B cell (primary cell): ENCODE measurements around the gene PLEKHM3. TPM values are rescaled to one million over a fixed set of nuclear protein-coding genes. Genes with fewer than 3 reads are reported as not detected.

ENCODE experiments used
- ATAC-seq: fragments of 200-7000 bp; cut with Tn5 transposase; one replicate; pipeline ENCODE4 v1.10.0; 2021; ENCODE audit warnings: low read depth, mild to moderate bottlenecking, moderate number of reproducible peaks, moderate library complexity
- CTCF ChIA-PET: fragments of 350-600 bp; sonication (Branson Sonifier 250); formaldehyde crosslinking; loops from one replicate; lab custom pipeline; 2021; ENCODE audit warnings: antibody characterized with exemption, inconsistent platforms; lab: Charles Lee
- POLR2A ChIA-PET: fragments of 350-600 bp; sonication (Branson Sonifier 250); formaldehyde crosslinking; loops from one replicate; lab custom pipeline; 2021; ENCODE audit warnings: antibody characterized with exemption; lab: Charles Lee
- DNase-seq: peaks from one replicate; pipeline ENCODE4 v3.0.0; 2013
- H2AFZ ChIP-seq: 2 replicates; pipeline ENCODE4 v1.6.1; 2012; ENCODE audit warnings: mild to moderate bottlenecking, low read depth, low read length; ENCODE audit not compliant: insufficient read depth, poor library complexity, severe bottlenecking
- H3K27ac ChIP-seq, 2 donors: 1 replicate in 1 of 2; 2 replicates in 1 of 2; pipeline ENCODE4 v1.5.1; 2012 to 2013; ENCODE audit warnings: low read length in 2 of 2, mild to moderate bottlenecking in 2 of 2, moderate library complexity in 1 of 2
- H3K27me3 ChIP-seq, 4 experiments: fragments of 200-600 bp in 1 of 4; sonication (generic) in 1 of 4; replicated peaks in 1 of 4; 1 replicate in 2 of 4; 2 replicates in 2 of 4; pipeline versions ENCODE4 v1.6.1 to v1.7.0; 2013 to 2016; ENCODE audit warnings: low read length in 3 of 4, mild to moderate bottlenecking in 2 of 4, mixed read lengths in 1 of 4, moderate library complexity in 1 of 4; ENCODE audit not compliant: insufficient read depth in 4 of 4, control insufficient read depth in 3 of 4; ENCODE audit errors: control extremely low read depth in 1 of 4
- H3K36me3 ChIP-seq, 2 experiments: replicated peaks in 1 of 2; 1 replicate in 1 of 2; 2 replicates in 1 of 2; pipeline versions ENCODE4 v1.6.1 to v1.7.1; 2013; ENCODE audit warnings: low read length in 1 of 2; ENCODE audit not compliant: insufficient read depth in 2 of 2, control insufficient read depth in 1 of 2; ENCODE audit errors: control extremely low read depth in 1 of 2, extremely low read depth in 1 of 2
- H3K4me1 ChIP-seq, 2 donors: fragments of 200-600 bp in 1 of 2; sonication (generic) in 1 of 2; 1 replicate in 1 of 2; 2 replicates in 1 of 2; pipeline versions ENCODE4 v1.5.1 to v1.6.1; 2013 to 2017; ENCODE audit warnings: low read length in 2 of 2; ENCODE audit not compliant: control insufficient read depth in 2 of 2, insufficient read depth in 2 of 2
- H3K4me2 ChIP-seq: replicated peaks from 2 replicates; pipeline ENCODE3; 2012; ENCODE audit warnings: mild to moderate bottlenecking, low read depth, low read length; ENCODE audit not compliant: poor library complexity, severe bottlenecking
- H3K4me3 ChIP-seq, 5 experiments: fragments of 200-600 bp in 1 of 5; sonication (generic) in 1 of 5; 1 replicate in 3 of 5; 2 replicates in 2 of 5; pipeline versions ENCODE4 v1.5.1 to v1.7.0; 2011 to 2016; ENCODE audit warnings: low read length in 4 of 5, mild to moderate bottlenecking in 4 of 5, low read depth in 2 of 5, control low read depth in 1 of 5, moderate library complexity in 1 of 5; ENCODE audit not compliant: insufficient read depth in 1 of 5; ENCODE audit errors: control extremely low read depth in 1 of 5, extremely low read depth in 1 of 5
- H3K79me2 ChIP-seq: fragments of 200-600 bp; sonication (generic); one replicate; pipeline ENCODE4 v1.6.0; 2016; ENCODE audit warnings: low read length; ENCODE audit not compliant: control insufficient read depth, insufficient read depth
- H3K9ac ChIP-seq: fragments of 200-600 bp; sonication (generic); 2 replicates; pipeline ENCODE4 v1.6.1; 2017; ENCODE audit warnings: mild to moderate bottlenecking, low read length, moderate library complexity
- H3K9me3 ChIP-seq, 3 donors: one replicate each; pipeline versions ENCODE4 v1.6.1 to v1.7.1; 2013; ENCODE audit warnings: low read length in 2 of 3; ENCODE audit not compliant: control insufficient read depth in 2 of 3, insufficient read depth in 1 of 3; ENCODE audit errors: control extremely low read depth in 1 of 3
- H4K20me1 ChIP-seq: 2 replicates; pipeline ENCODE4 v1.6.0; 2012; ENCODE audit warnings: mild to moderate bottlenecking, low read length; ENCODE audit not compliant: insufficient read depth, control insufficient read depth, poor library complexity, severe bottlenecking
- H3K27ac Mint-ChIP-seq: one replicate; pipeline ENCODE4 v1.8.0; 2021; ENCODE audit warnings: mixed read lengths
- H3K27me3 Mint-ChIP-seq: one replicate; pipeline ENCODE4 v1.8.0; 2021; ENCODE audit warnings: mixed read lengths
- H3K4me1 Mint-ChIP-seq: one replicate; pipeline ENCODE4 v1.8.0; 2021; ENCODE audit warnings: mixed read lengths
- H3K4me3 Mint-ChIP-seq: one replicate; pipeline ENCODE4 v1.8.0; 2021; ENCODE audit warnings: mixed read lengths
- H3K9me3 Mint-ChIP-seq: one replicate; pipeline ENCODE4 v1.8.0; 2022; ENCODE audit warnings: mixed read lengths; ENCODE audit not compliant: insufficient read depth
- CTCF ChIP-seq: fragments of 200-600 bp; IDR thresholded peaks from one replicate; pipeline ENCODE4 v1.8.0; 2022; ENCODE audit warnings: antibody characterized with exemption, mild to moderate bottlenecking
- EZH2 ChIP-seq: IDR thresholded peaks from 2 replicates; pipeline ENCODE4 v1.6.1; 2012; ENCODE audit warnings: borderline replicate concordance, low read depth, mild to moderate bottlenecking, moderate library complexity, low read length; ENCODE audit not compliant: insufficient read depth, poor library complexity, severe bottlenecking
- WGBS: methylation state at CpG from one replicate; pipeline ENCODE4 v1.1.5; 2013; ENCODE audit warnings: missing lambda C conversion rate; ENCODE audit not compliant: insufficient coverage; 5-methylcytosine and 5-hydroxymethylcytosine counted together
- intact Hi-C: fragments of 100-400 bp; cut with micrococcal nuclease; formaldehyde crosslinking; loops from one replicate; pipeline ENCODE4 v1.10.0; 2022
- polyA plus RNA-seq: library from polyadenylated mRNA; depleted of rRNA; stranded (reverse); fragments of >200 nt; gene quantifications from 2 replicates; pipeline ENCODE4 v1.2.3, GENCODE V29; 2012
- total RNA-seq, 2 donors: library from RNA; stranded (reverse); fragments of 120-200 nt in 1 of 2; gene quantifications; 1 replicate in 1 of 2; 2 replicates in 1 of 2; pipeline versions ENCODE4 v1.2.3 to v1.2.4, GENCODE V29; 2013 to 2022

PLEKHM3 gene
- total and polyA plus RNA-seq, 2 donors (not counting 1 experiment from before 2014, with no cell fraction given), result 4.0 to 17.7 TPM

GRCh38 chr2:207844648-207845047 lies 180.7 kb downstream of the PLEKHM3 start:
- no peak overlapping the region for H3K4me3 Mint-ChIP-seq
- peaks cover 5% of the 10 kb centered on the region for H3K4me1 Mint-ChIP-seq
- no peak for DNase-seq
- Histone ChIP-seq H3K36me3 (no peaks in the 10 kb centered on the region), H3K4me1 (no peaks in the 10 kb centered on the region), H3K27me3 (no peaks in the 10 kb centered on the region), H3K4me2 (no peak overlapping the region), H3K79me2 (no peaks in the 10 kb centered on the region), H3K4me3 (no peak overlapping the region), H3K9ac (no peak overlapping the region), H3K27ac (no peak overlapping the region), H2AFZ (no peak overlapping the region), H3K9me3 (no peaks in the 10 kb centered on the region), H4K20me1 (no peaks in the 10 kb centered on the region)
- intact Hi-C loops, result no loop called here
- WGBS, result 100% methylated on average over 1 of the region's 2 CpGs
- no peak for ATAC-seq
- H3K27me3 Mint-ChIP-seq, result no peaks in the 10 kb centered on the region
- CTCF ChIA-PET, result no interaction called here
- H3K9me3 Mint-ChIP-seq, result no peaks in the 10 kb centered on the region
- no peak overlapping the region for H3K27ac Mint-ChIP-seq
- no peak for TF ChIP-seq CTCF
- TF ChIP-seq EZH2, result no peak
- POLR2A ChIA-PET, result interaction anchor here (0.5 kb wide), 1 partner anchor 150 kb away, joined by 8 read pairs; no protein-coding TSS in a partner anchor

GRCh38 chr2:207840101-207840500 lies 185.2 kb downstream of the PLEKHM3 start:
- H3K4me2 ChIP-seq, result no peak overlapping the region
- Mint-ChIP-seq H3K4me3 (no peak overlapping the region), H3K9me3 (no peaks in the 10 kb centered on the region), H3K27ac (no peak overlapping the region), H3K27me3 (no peaks in the 10 kb centered on the region), H3K4me1 (no peaks in the 10 kb centered on the region)
- ATAC-seq (no peak), DNase-seq (no peak)
- CTCF ChIA-PET, result no interaction called here
- H3K4me3 ChIP-seq, result no peak overlapping the region
- intact Hi-C loops, result no loop called here
- no CpG with 5 or more reads among the region's 1 CpG for WGBS
- no peak for TF ChIP-seq CTCF
- no peak for TF ChIP-seq EZH2
- no peaks in the 10 kb centered on the region for H3K79me2 ChIP-seq
- POLR2A ChIA-PET, result no interaction called here
- H3K36me3 ChIP-seq, result no peaks in the 10 kb centered on the region
- H3K4me1 ChIP-seq, result no peaks in the 10 kb centered on the region
- no peaks in the 10 kb centered on the region for H3K9me3 ChIP-seq
- no peak overlapping the region for H3K9ac ChIP-seq
- no peak overlapping the region for H2AFZ ChIP-seq
- H4K20me1 ChIP-seq, result no peaks in the 10 kb centered on the region
- H3K27ac ChIP-seq, result no peak overlapping the region
- H3K27me3 ChIP-seq, result no peaks in the 10 kb centered on the region
